H1 (cell line): ENCODE data around the gene CACNA1C. TPM values are rescaled to one million over a fixed set of nuclear protein-coding genes. Genes with fewer than 3 reads are reported as not detected.

Experiments used
- ASH2L ChIP-seq: fragments of 200-600, 300-600 bp; sonication (generic); IDR thresholded peaks from one replicate; pipeline ENCODE4 v1.7.1; 2017; ENCODE audit warnings: low read length
- CHD2 ChIP-seq: IDR thresholded peaks from 2 replicates; pipeline ENCODE4 v1.6.1; 2012; ENCODE audit warnings: low read length, improper control_type of control experiment
- NANOG ChIP-seq: IDR thresholded peaks from 2 replicates; pipeline ENCODE4 v1.6.1; 2011; ENCODE audit warnings: low read length, low read depth, mild to moderate bottlenecking, inconsistent platforms; ENCODE audit not compliant: insufficient read depth, poor library complexity, severe bottlenecking
- TAF7 ChIP-seq: optimal IDR thresholded peaks from 2 replicates; pipeline ENCODE3; 2011; ENCODE audit warnings: low read depth, mild to moderate bottlenecking, inconsistent platforms, low read length, moderate library complexity, borderline replicate concordance
- YY1 ChIP-seq: IDR thresholded peaks from 2 replicates; pipeline ENCODE4 v1.6.1; 2011; ENCODE audit warnings: low read depth, mild to moderate bottlenecking, low read length
- polyA plus RNA-seq, 7 experiments: library from polyadenylated mRNA; depleted of rRNA in 3 of 7; stranded (reverse) in 5 of 7; unstranded in 2 of 7; fragments of >200 nt in 5 of 7; fragments of 200-250 nt in 2 of 7; gene quantifications; 1 replicate in 5 of 7; 2 replicates in 1 of 7; 4 replicates in 1 of 7; pipeline versions ENCODE4 v1.2.1 to v1.2.3, GENCODE V29; 2011 to 2013; ENCODE audit warnings: missing spikeins in 2 of 7, mixed read lengths in 2 of 7
- total RNA-seq: library from RNA; stranded (reverse); fragmentation: NEBNext Ultra II Directional; extraction: Animal tissue kit (Norgen Biotek cat#: 25700); gene quantifications from 2 replicates; pipeline ENCODE4 v1.2.1, GENCODE V29; 2021

CACNA1C gene
- total and polyA plus RNA-seq, 2 of the 8 experiments (the other 6 are each of a cell fraction or from before 2014, with no cell fraction given), result 1.3 TPM

GRCh38 chr12:2583642-2584401, 531.0 kb downstream of the CACNA1C start (continued):
- TF ChIP-seq TAF7 (no peak), NANOG (no peak), YY1 (no peak), CHD2 (no peak), ASH2L (no peak)
